ENCODE data around the gene THOC6.
A peak's percentile ranks its signal among the peaks of the same experiment; 100 is the strongest.

Gene THOC6

GRCh38 chr16:3036726-3037315, 13.0 kb downstream of the THOC6 start, which contains the start of gene BICDL2:
TSS of gene BICDL2 (minus strand) at chr16:3036944. CDS start at chr16:3035496, 1,448 bp downstream.
- Histone ChIP-seq H4K20me1 (ENCODE audit: insufficient read depth) (no peaks in the 10 kb centered on the region), H3K4me3 (IDR thresholded peaks at IDR 0.05; ENCODE audit: insufficient read depth, low read depth, low read length) (no peak within 1 kb of the TSS), H3K79me2 (ENCODE audit: insufficient read depth, low read depth) (no peaks in the 10 kb centered on the region), H3K36me3 (ENCODE audit: insufficient read depth) (no peaks in the 10 kb centered on the region), H3K9ac (no peak within 1 kb of the TSS), H3K4me2 (peak within 1 kb of the TSS; percentile 27; the same call in 1 of the 2 replicates), H3K27ac (no peak within 1 kb of the TSS), H2AFZ (ENCODE audit: low read depth) (no peak within 1 kb of the TSS), H3K4me1 (ENCODE audit: low read depth, poor library complexity, severe bottlenecking) (peaks cover 21% of the 10 kb centered on the region), H3K27me3 (ENCODE audit: insufficient read depth, low read depth) (peaks cover 92% of the 10 kb centered on the region)
- no peak for TF ChIP-seq CTCF (conservative IDR thresholded peaks at IDR 0.05; ENCODE audit: low read depth, low read length)

DNA sequence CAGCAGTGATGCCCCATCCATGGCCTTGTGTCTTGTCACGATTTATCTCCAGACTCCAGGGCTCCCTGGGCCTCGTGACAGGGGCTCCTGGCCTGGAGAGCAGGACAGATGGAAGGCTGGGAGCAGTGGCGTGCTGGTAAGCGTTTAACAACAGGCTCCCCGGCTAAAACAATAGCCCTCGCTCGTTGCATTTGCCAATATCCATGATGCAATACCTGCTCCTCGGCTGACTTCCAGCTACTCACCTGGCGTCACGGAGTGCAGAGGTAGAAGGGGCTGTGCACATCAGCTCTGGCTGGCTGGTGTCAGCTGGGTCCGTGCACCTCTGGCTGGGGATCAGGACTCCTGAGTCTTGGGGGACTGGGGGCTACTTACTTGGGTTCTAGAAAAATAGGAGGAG, 14.4 kb downstream of the THOC6 start:
- no peak overlapping the region for H3K9ac ChIP-seq
- H2AFZ ChIP-seq (ENCODE audit: low read depth), result no peak overlapping the region
- TF ChIP-seq CTCF (conservative IDR thresholded peaks at IDR 0.05; ENCODE audit: low read depth, low read length), result no peak
- H3K36me3 ChIP-seq (ENCODE audit: insufficient read depth), result no peaks in the 10 kb centered on the region
- H4K20me1 ChIP-seq (ENCODE audit: insufficient read depth), result no peaks in the 10 kb centered on the region
- peaks cover 9% of the 10 kb centered on the region for H3K4me1 ChIP-seq (ENCODE audit: low read depth, poor library complexity, severe bottlenecking)
- H3K27me3 ChIP-seq (ENCODE audit: insufficient read depth, low read depth), result peaks cover 90% of the 10 kb centered on the region
- H3K79me2 ChIP-seq (ENCODE audit: insufficient read depth, low read depth), result no peaks in the 10 kb centered on the region
- no peak overlapping the region for H3K27ac ChIP-seq
- H3K4me3 ChIP-seq (IDR thresholded peaks at IDR 0.05; ENCODE audit: insufficient read depth, low read depth, low read length), result no peak overlapping the region
- no peak overlapping the region for H3K4me2 ChIP-seq

DNA sequence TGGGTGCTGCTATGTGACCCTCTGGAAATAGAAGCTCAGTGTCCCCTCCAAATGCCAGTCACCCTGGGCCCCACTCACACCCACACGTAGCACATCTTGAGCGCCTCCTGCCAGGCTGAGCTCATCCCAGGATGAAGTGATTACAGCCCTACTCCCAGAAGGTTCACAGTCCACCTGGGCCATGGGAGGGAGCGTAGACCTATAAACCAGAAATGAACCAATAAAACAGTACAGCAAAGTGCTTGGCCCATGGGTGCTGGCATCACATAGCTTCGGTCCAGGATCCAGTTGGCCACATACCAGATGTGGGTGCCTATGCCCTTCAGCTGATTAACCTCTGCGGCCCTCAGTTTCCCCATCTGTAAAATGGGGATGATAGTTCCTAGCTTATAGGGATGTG, 15.1 kb downstream of the THOC6 start:
- Histone ChIP-seq H3K4me3 (IDR thresholded peaks at IDR 0.05; ENCODE audit: insufficient read depth, low read depth, low read length) (no peak overlapping the region), H3K4me2 (no peak overlapping the region), H3K36me3 (ENCODE audit: insufficient read depth) (no peaks in the 10 kb centered on the region), H4K20me1 (ENCODE audit: insufficient read depth) (no peaks in the 10 kb centered on the region), H3K4me1 (ENCODE audit: low read depth, poor library complexity, severe bottlenecking) (peaks cover 2% of the 10 kb centered on the region), H2AFZ (ENCODE audit: low read depth) (no peak overlapping the region), H3K9ac (no peak overlapping the region), H3K27ac (no peak overlapping the region), H3K27me3 (ENCODE audit: insufficient read depth, low read depth) (peaks cover 88% of the 10 kb centered on the region), H3K79me2 (ENCODE audit: insufficient read depth, low read depth) (no peaks in the 10 kb centered on the region)
- no peak for TF ChIP-seq CTCF (conservative IDR thresholded peaks at IDR 0.05; ENCODE audit: low read depth, low read length)

DNA sequence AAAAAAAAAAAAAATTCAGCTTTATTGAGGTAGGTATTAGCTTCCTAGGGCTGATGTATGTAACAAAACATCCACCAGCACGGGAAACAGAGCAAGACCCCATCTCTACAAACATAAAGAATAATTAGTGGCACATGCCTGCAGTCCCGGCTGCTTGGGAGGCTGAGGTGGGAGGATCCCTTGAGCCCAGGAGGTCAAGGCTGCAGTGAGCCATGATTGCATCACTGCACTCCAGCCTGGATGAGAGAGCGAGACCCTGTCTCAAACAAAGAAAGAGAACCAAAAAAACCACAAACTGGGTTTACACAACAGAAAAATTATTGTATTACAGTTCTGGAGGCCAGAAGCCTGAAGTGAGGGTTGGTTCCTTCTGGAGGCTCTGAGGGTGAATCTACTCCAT, 18.5 kb downstream of the THOC6 start:
- Histone ChIP-seq H3K27me3 (ENCODE audit: insufficient read depth, low read depth) (peaks cover 89% of the 10 kb centered on the region), H3K79me2 (ENCODE audit: insufficient read depth, low read depth) (no peaks in the 10 kb centered on the region), H3K4me3 (IDR thresholded peaks at IDR 0.05; ENCODE audit: insufficient read depth, low read depth, low read length) (no peak overlapping the region), H2AFZ (ENCODE audit: low read depth) (no peak overlapping the region), H3K27ac (no peak overlapping the region), H3K4me1 (ENCODE audit: low read depth, poor library complexity, severe bottlenecking) (no peaks in the 10 kb centered on the region), H3K9ac (no peak overlapping the region), H3K4me2 (no peak overlapping the region), H4K20me1 (ENCODE audit: insufficient read depth) (no peaks in the 10 kb centered on the region), H3K36me3 (ENCODE audit: insufficient read depth) (no peaks in the 10 kb centered on the region)
- no peak for TF ChIP-seq CTCF (conservative IDR thresholded peaks at IDR 0.05; ENCODE audit: low read depth, low read length)

Measured in KMS-11 (cell line).